ENCODE results near the gene DOCK4.

DNA sequence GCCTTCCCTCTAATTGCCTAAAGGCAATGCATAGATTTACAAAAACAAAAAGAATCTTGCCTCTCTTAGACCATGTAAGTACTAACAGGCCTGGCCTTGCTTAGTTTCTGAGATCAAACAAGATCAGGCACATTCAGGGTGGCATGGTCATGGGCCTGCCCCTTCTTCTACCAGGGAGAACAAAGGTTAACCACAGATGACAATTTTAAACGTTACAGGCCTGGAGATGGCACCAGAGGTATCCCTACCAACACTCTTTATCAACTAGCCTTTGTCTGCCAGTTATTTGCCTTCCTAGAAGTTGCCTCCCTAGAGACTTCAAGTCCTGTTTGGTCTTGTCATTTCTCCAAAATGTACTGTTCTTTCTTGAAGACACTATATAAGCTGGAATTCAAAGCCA, 252.6 kb downstream of the DOCK4 start:
- TF ChIP-seq, protein P1, sequence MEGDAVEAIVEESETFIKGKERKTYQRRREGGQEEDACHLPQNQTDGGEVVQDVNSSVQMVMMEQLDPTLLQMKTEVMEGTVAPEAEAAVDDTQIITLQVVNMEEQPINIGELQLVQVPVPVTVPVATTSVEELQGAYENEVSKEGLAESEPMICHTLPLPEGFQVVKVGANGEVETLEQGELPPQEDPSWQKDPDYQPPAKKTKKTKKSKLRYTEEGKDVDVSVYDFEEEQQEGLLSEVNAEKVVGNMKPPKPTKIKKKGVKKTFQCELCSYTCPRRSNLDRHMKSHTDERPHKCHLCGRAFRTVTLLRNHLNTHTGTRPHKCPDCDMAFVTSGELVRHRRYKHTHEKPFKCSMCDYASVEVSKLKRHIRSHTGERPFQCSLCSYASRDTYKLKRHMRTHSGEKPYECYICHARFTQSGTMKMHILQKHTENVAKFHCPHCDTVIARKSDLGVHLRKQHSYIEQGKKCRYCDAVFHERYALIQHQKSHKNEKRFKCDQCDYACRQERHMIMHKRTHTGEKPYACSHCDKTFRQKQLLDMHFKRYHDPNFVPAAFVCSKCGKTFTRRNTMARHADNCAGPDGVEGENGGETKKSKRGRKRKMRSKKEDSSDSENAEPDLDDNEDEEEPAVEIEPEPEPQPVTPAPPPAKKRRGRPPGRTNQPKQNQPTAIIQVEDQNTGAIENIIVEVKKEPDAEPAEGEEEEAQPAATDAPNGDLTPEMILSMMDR (conservative IDR thresholded peaks at IDR 0.05) = peak; percentile 53
- TF ChIP-seq ZFX (IDR thresholded peaks at IDR 0.05) = no peak

All from C4-2B (cell line).